ENCODE data around the gene ZNF407.

ZNF407 gene

GRCh38 chr18:74582642-74583041 lies 15.0 kb upstream of the ZNF407 start:
- DNase-seq, result no peak

DNA sequence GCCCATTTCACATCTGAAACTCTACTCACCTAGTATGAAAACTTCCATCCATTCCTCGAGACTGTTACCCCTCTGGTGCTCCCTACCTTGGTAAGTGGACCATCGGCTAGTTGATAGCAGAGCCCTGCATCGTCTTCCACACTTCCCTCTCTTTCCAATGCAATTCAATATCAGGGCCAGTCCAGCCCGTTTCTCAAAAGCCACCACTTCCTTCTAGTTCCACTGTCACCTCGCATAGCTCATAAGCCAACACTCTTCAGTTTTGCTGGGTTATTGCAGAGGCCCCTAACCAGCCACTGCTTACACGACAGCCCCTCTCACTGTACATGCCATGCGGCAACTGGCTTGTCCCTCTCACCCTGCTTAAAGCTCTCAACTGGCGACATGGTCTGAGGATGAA lies 10.2 kb upstream of the ZNF407 start:
- DNase-seq, result no peak

- peak; percentile 3 for DNase-seq
These were observed 8.6 kb upstream of the ZNF407 start for GRCh38 chr18:74589021-74589420.

GRCh38 chr18:74589811-74590210 lies 7.9 kb upstream of the ZNF407 start:
- no peak for DNase-seq

GRCh38 chr18:74590671-74591070 lies 7.0 kb upstream of the ZNF407 start:
- no peak for DNase-seq

GRCh38 chr18:74595431-74595830 lies 2.2 kb upstream of the ZNF407 start:
- no peak for DNase-seq

GRCh38 chr18:74597034-74597661 lies 522 bp upstream of the ZNF407 start:
- peak; percentile 78 for DNase-seq

GRCh38 chr18:74598350-74599001 lies 806 bp downstream of the ZNF407 start:
- DNase-seq, result peak; percentile 82

GRCh38 chr18:74604361-74604760 lies 6.7 kb downstream of the ZNF407 start:
- no peak for DNase-seq

- DNase-seq, result no peak
These were observed 7.1 kb downstream of the ZNF407 start for GRCh38 chr18:74604774-74605173.

DNA sequence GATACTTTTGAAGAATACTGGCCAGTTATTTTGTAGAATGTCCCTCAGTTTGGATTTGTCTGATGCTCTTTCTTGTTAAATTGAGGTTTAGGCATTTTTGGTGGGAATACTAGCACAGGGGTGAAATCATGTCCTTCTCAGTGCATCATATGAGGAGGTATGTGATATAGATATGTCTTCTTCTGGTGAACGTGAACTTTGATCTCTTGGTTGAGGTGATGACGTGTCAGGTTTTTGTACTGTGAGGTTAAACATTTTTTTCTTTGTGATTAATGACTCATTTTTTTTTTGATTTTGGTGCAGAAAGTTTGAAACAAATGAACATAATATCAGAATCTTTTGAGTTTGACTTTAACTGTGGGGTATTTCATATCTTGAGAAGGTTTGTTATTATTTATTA lies 11.0 kb downstream of the ZNF407 start:
- DNase-seq, result no peak

- DNase-seq, result no peak
These were observed 11.9 kb downstream of the ZNF407 start for GRCh38 chr18:74609535-74609934.

DNA sequence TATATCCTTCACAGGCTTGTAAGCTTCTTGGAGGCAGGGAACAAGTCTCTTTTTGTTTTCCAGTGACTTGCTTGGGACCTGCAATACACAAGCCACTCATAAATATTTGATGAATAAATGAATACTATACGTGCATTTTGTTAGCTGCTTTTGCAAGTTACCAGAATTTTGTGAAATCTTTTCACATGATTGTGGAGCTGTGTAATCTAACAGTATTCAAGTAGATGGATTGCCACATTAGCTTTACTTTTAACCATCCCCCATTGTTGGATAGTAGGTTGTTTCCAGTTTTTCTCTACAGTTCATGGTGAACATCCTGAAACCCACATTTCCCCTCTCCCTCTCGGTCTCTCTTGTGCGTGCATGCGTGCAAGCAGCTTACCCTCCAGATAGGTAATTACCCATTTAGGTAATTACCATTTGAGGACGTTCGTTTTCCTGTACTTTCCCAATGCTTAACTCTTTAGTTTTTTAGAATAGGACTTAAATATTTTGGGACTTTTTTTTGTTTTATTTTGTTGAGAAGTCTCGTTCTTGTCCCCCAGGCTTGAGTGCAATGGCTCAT lies 12.5 kb downstream of the ZNF407 start:
- no peak for DNase-seq

GRCh38 chr18:74610860-74611259 lies 13.2 kb downstream of the ZNF407 start:
- DNase-seq, result no peak

GRCh38 chr18:74611765-74612164 lies 14.1 kb downstream of the ZNF407 start:
- DNase-seq, result no peak

DNA sequence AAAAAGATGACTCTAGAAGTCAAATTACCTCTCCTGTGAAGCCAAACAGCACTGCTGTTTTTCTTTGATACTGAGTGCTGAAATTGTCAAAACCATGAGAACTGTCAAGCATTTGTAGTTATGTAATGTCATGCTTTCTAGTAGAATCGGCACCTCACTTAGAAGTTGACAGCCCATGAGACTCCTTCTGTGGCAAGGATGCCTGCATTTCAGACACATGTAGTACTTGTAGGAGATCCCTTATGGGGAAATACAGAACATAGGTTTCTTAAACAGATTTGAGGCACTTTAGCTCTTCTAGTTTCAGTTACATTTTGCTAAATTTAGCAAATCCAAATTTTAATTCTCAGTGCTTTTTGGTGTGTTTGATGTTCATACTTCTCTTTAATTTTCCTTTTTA lies 15.7 kb downstream of the ZNF407 start:
- no peak for DNase-seq

- DNase-seq, result no peak
These were observed 18.8 kb downstream of the ZNF407 start for GRCh38 chr18:74616494-74616893.

DNA sequence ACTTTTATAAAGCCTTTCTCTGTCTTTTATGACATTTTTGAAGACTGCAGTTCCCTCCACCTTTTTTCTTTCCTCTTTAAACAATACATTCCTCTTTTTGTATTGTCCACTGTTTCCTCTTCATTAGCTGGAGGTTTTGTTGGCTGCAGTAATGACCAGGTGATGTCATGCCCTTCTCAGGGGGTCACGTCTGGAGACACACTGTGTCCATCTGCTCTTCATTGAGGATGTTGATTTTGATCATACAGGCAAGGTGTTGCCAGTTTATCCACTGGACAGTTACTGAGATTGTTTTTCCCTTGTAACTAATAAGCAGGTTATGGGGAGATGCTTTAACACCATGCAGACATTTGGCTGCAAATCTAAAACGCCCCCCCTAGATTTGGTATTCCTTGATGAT lies 19.8 kb downstream of the ZNF407 start:
- no peak for DNase-seq

GRCh38 chr18:74622072-74622471 lies 24.4 kb downstream of the ZNF407 start:
- no peak for DNase-seq

DNA sequence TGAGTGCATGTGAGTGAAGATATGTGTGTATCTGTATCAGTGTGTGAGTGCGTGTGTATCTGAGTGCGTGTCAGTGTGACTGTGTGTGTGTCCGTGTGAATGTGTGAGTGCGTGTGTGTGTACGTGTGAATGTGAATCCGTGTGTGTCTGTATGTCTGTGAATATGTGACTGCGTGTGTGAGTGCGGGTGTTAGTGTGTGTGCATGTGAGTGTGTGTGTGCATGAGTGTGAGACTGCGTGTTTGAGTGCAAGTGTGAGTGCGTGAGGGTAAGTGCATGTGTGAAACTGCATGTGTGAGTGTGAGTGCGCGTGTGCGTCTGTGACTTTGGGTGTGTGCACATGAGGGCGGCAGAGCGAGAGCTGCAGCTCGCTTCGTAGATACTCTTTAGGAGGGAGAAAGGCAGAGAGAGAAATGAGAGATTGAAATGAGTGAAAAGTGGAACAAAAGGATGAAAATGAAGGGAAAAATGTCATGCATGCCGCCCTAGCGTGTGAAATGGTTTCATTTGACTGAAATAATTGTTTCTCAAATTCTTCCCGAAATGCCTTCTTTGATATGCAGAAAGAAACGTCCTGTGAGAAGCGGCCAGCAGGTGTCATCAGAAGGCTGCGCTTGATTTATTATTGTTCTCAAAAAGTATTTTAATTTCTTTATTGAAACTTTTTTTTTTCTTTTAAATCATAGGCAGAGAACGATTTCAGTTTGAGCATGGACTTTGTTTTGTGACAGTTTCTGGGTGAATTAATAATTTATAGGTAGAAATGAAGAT lies 25.6 kb downstream of the ZNF407 start:
- DNase-seq, result peak; percentile 31

GRCh38 chr18:74624466-74624865 lies 26.8 kb downstream of the ZNF407 start:
- DNase-seq, result no peak

- no peak for DNase-seq
These were observed 27.5 kb downstream of the ZNF407 start for GRCh38 chr18:74625157-74625556.

DNA sequence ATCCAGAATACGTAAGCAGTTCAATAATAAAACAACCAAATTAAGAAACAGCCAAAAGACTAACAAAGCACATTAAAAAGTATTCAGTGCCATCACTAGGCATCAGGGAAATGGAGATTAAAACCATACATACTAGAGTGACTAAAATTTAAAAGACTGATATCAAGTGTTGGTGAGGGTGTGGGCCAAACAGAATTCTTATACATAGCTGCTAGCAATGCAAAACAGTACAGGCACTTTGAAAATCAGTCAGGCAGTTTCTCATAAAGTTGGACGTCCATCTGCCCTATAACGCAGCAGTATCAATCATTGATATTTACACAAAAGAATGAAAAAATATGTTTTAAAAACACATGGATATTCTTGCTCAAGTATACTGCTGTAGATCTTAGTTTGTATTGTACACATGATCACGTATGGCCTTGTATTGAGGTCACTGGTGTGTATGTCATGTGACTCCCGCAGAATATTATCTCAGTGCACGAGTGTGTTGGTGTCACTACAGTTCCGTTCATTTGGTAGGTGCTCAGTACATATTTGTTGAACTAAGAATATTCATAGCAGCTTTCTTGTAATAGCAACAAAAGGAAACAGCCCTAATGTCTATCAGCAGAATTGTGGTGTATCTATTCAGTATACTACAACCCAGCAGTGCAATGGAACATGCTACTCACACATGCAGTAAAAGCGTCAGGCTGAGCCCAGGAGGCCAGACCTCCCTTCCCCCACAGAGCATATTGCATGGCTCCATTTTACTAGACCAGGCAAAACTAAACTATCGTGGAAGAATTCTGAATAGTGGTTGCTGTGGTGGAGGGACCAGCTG lies 28.6 kb downstream of the ZNF407 start:
- no peak for DNase-seq
